ENCODE measurements around the gene CSRP3.
A peak's percentile ranks its signal among the peaks of the same experiment; 100 is the strongest.

CSRP3 gene

DNA sequence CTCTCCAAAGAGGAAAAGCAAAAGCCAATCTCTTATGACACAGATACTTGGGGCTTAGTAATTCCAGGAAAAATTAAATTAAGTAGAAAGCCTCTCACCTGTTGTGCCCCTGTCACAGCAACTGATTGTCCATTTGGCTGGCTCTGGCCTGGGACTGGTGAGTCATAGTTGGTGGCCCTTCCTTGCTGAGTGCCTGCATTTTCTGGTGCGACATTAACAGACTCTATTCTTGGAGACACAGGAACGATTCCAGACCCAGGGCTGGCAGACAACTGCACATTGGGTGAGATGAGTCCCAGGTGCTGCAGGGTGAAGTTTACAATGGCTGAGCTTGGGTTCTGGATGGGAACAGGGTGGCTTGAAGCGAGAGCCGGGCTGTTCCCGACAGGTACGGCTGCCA is 23.3 kb upstream of the CSRP3 start:
- no peak for DNase-seq

DNA sequence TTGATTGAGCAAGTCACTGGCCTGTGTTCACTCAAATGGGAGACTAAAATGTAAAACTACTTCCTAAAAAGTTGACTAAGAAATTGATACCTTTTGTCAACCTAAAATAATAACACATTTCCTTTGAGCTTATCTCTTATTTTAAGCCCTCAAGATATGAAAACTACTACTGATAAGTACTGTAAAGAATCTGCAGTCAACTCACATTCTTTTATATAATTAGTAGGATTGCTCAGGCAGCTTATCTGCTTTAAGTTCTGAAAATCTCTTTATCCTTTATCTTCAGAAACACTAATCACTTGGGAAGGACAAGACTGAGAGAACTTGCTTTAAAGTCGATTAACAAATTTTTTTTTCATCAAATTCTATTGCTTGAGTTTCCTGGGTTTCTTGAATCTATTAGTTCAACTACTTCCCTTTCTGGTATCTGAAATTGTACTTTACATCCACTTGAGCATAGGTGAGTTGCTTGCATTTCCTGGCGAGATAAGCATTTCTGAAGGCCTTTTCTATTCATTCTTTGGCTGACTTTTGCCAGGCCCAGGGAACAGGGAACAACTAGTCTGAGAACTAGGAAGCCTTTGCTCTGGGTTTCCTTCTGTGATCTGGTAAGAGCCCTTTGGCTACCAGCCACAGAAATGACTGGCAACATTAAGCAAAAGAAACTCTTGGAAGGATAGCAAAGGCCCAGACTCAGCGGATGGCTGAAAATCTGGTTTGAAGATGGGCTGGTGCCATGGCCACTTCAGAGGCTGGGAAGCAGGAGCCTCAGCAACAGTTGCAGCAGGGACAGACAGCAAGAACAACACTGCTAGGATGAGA is 19.3 kb upstream of the CSRP3 start:
- DNase-seq, result no peak

DNA sequence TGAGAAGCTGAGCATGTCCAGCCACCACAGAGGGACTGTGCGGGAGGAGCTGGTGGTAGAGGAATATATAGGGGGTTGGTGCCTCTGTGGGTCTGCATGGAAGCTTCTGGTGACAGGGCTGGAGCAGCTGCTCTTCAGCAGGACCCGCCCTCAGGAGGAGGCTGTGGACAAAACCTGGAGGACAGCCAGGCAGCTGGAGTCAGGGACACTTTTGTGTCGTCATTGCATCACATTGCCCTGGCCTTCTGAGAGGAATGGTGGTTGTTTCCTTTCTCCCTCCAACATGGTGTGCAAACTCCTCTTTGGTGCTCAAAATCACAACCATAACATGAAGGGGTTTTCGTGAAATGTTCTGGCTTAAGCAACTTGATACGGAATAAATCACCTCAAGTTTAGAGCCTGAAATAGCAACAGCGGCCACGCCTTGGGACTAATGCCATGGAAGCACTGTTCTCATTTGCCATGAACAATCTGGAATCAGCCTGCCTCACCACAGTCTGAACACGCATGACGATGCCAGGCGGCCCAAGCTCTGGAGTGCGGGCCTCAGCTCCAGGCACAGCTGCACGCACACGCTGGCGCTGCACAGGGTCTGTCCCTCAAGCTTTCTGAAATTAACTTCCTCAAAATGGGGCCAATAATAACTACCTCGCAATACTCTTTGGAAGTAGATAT is 17.1 kb upstream of the CSRP3 start:
- DNase-seq, result no peak

DNA sequence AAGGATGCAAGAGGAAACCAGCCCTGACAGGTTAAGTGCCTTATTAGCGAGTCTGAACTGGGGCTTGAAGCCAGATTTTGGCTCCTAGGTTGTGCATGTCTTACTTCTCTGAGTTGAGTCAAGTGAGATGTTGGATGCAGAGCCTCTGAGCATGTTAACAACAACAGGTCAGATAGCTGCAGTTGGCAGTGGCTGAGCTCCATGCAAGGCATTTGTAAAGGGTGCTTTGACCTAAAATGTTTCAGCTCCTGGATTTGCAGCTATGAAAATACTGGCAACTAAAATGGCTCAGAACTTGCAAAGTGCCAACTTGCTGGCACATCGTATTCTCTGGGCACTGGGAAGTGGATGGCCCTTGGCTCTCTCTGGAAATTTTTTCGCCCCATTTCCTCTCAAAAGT is 16.4 kb upstream of the CSRP3 start:
- DNase-seq, result no peak

DNA sequence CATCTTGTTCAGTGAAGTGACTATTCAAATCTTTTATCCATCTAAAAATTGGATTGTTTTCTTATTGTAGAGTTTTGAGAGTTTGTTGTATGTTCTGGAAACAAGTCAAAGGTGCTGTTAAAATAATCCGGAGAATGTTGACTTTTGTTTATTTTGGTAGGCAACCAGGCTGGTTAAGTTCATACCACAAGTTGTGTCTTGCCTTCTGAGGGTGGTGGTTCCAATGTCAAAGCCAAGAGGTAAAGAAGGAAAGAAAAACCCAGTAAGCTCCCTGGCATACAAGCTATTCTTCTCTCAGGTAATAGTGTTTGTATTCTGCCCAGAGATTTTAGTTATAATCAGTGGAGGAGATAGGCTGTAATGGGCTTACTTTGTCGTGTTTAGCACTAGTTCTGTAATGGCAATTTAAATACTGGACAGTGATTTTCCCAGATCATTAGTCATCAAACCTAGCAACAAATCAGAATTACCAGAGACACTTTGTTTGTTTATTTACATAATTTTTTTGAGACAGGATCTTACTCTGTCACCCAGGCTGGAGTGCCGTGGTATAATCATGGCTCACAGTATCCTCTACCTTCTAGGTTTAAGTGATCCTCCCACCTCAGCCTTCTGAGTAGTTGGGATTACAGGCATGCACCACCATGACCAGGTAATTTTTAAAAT is 15.1 kb upstream of the CSRP3 start:
- no peak for DNase-seq

DNA sequence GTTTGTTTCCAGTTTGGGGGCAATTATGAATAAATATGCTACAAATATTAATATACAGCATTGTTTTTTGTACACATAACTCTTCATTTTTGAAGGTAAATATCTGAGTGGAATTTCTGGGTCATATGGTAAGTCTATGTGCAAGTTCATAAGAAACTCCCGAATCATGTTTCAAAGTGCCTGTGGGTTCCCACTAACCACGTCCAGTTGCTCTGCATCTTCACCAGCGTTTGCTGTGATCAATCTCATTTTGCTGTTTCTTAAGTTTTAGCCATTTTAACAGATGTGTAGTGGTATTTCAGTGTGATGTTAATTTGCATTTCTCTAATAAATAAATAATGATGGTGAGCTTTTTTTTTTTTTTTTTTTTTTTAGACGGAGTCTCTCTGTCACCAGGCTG is 14.2 kb upstream of the CSRP3 start:
- DNase-seq, result no peak

DNA sequence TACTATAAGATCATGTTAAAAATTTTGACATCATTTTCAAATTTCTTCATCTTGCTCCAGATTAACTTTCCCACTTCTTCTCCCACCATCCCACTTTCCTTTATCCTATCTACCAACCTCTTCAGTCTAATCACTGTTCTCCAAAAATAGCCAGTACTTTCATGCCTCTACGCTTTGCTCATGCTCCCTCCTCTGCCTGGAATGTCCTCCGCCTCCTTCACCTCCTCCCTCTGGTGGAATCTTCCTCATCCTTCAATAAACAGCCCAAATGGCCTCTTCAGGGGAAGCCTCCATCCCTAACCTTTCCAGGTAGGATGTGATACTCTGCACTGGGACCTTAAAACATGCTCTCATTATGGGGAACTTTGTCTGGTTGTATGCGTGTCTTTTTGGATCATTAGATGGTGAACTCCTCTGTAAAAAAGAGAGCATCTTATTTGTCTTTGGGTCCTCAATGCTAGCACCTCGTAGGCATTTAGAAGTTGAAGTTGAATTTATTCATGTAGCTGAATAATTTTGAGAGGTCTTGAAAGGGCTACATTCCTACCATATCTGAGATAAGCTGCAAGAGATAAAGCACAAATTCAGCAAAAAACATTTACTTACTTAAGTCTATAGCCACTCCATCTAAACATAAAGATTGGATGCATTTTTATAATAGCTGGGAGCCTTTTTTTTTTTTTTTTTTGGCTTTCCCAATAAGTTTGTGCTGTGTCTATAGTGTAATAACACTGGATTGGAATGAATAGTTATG is 8.0 kb upstream of the CSRP3 start:
- no peak for DNase-seq

DNA sequence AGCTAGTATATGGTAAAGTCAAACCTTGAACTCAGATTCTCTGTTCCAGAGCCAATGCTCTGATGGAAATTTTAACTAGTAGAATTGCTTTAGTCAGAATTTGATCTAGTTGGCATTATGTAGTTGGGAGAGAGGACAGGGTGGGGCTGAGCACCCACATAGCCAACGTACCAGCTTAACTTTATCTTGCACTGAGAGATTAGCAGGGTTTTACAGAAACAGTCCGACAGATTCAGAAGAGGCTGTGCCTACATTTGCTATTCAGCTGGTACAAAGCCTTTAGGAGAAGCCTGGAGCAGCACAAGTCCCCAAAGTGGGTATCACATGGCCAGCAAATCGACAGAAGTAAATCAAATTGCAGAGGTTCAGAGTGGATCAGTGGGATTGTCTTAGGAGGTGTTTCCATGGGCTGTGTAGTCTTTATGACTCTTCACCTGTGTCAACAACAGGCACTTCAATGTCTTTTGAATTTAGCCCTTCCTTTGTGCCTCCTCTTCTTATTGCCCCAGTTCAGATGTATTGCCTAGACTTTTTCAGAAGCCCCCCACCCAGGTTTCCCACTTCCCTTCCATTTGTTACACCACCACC is 7.3 kb upstream of the CSRP3 start:
- no peak for DNase-seq

DNA sequence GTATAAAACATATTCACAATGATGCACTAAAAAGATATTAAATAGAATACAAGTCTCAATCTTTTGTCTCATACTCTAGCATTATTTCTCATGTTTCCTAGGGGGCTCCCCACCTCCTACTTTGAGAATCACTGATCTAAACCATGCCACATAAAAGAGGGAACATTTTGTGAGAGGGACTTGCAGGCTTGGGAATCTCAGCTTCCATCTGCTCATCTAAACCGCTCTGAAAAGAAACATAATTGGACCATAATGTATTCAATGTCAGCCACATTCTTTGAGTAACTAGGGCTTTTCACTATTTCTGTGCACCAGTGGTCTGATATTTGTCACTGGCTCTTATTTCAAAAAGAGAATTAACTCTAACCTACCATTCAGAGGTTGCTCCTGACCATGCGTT is 6.4 kb upstream of the CSRP3 start:
- DNase-seq, result no peak

DNA sequence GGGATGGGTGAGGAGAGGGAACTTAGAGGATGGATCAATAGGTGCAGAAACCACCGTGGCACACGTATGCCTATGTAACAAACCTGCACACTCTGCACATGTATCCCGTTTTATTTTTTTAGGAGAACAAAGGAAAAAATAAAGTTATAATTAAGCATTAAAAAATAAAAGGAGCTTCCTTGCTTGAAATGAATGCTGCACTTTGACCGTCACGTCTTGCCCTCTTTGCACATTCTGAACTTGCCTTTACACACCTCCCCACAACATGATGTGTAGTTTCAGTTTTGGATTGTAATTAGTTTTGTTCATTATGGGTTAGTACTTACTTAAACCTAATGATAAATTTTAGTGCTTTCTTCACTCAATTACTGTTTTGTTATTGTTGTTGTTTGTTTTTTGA is 3.1 kb upstream of the CSRP3 start:
- no peak for DNase-seq

DNA sequence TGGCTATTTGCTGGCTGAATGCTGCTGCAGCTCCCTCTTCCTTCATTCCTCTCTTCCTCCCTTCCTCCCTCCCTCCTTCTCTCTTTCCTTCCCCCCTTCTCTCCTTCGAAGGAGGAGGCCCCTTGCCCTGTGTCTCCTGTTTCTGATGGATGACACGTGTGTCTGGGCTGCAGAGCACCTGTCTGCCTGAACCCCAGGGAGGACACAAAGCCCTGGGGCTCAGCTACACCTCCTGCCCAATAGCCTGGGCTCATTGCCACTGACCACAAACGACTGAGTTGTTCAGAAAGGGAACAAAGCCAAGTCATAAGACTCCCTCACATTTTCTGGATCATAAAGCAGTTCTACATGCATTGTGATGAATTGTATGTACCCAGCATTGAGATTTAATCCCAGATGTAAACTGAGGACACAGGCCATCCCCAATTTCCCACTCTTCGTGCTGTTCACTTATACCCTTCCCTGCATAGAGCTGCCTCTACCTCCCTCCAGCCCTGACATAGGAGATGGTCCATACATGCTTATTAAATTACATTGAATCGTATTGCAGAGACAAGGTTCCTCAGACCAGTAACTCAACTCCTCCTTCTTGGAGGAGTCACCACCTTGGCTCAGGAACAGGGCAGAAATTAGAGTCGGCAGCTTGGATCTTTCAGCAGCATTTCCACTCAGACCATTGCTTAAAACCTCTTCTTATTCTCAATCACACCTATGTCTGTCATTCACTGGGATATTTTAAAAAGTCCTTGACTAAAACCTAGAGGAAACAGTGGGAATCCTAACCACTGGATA is 1.2 kb downstream of the CSRP3 start:
- DNase-seq, result peak; percentile 52

DNA sequence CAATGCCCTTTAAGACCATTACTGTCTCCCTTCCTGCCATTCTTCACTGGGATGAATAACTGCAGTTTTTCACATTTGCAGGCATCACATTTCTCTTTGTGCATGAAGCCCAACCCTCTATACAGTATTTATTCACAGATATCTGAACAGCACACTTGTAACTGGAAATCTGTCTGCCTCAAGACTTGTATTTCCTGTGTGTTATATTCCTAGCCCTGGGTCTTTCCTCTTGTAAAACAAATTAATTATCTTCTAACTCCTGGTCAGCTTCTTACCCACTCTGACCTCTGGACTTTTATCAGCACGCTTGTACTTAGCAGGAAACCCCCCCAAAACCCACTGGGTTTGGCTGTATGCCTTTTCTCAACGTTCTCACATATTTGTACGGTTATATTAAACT is 2.0 kb downstream of the CSRP3 start:
- DNase-seq, result no peak

DNA sequence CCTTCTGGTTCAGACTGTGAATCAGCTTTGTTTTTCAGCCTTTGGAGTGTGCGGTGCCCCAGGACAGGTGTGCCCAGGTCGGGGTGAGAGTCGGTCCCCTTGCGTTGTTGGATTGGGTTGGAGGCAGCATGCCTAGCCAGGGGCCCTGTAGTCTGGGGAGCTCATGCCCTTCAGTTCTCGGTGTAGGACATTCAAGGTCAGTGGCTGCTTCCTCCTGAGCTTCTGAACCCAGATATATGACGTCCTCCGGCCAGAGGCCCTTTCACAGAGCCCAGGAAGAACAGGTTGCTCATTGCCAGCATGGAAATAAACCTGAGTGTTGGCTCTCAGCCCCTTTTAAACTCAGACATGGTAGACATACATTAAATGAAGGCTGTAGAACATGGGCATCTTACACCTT is 2.7 kb downstream of the CSRP3 start:
- DNase-seq, result no peak

DNA sequence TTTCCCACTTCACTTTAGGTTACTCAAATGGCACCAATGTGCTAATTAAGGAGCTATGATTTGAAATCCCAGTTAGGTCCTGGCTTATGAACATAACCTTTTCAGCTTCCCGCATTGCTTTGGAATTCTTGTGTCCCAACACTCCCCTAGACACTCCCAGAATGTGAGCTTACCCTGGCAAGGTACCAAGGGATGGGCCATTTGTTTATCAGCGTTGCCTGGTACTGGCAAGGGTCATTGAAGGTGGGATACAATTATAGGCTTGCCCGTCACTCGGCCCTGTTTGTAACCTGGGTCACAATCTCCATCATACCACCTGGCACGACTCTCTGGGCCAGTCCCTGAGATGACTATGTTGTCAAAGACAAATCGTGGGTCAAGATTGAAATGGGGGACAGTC is 5.4 kb downstream of the CSRP3 start:
- no peak for DNase-seq

DNA sequence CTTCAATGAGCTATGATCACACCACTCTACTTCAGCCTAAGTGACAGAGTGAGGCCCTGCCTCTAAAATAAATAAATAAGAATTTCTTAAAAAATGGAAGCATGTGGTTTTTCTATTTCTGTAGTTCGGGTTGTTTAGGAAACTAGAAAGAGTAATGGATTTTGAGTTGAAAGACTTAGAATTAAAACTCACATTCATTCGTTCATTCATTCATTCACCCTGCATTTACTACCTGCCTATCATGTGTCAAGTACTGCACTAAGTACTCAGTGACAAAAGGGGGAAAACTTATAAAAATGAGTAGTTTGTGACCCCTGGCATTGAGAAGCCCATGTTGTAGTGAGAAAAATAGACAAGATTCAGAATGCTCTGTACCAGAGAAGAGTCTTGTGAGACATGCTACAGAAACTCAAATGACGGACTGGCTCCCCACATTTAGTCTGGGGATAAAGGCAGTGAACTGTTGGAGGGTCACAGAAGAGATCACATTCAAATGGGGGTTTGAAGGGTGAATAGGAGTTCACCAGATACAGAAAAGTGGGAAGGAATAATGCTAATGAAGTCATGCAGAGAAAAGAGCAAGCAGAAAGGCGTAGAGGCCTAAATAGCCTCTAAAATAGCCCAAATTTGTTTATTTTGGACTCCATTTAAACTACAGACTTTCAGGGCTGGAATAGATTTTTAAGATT is 7.0 kb downstream of the CSRP3 start:
- DNase-seq, result no peak

DNA sequence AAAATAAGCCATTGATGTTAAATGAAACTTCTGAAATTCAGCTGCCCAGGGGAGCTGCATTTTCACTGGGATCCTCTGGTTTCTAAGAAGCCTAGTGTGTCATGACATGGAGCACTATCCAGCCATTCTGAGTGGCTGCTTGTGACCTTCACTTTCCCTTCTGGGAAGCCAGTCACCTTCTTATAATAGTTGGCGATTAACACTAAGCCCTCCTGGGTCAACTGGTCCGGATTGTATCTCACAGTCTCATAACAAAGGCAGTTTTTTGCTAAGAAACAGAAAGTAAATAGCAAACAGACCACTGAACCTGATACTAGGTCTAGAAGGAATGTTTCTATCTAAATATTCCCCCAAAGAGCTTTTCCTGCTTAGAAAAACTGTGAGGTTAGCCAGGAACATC is 7.9 kb downstream of the CSRP3 start:
- no peak for DNase-seq

DNA sequence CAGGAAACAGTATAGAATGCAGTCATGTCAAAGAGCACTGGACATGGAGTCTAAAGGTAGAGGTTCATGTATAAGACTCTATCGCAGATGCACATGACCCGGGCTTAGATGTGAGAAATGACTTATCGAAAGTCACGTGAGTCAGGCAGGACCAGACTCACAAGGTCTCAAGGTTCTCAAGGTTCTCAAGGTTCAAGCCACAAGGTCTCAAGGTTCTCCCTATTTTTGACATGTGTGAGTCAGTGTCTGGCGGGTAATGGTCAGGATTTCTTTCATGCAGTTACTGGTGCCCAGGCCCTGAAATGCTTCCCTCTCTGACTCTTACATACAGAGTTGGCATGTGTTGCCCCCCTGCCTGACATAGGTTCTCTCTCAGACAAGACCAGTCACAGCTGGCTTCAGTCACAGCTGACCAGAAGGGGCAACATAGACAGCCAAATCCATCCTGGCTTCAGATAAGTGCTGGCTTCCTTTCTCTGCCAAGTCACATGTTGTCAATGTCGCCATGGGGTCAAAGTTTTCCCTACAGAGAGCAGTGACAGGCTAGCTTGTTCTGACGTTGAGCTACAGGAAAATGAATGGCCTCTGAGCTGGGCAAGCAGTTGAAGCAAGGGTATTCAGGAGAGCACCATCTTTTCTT is 10.1 kb downstream of the CSRP3 start:
- no peak for DNase-seq

DNA sequence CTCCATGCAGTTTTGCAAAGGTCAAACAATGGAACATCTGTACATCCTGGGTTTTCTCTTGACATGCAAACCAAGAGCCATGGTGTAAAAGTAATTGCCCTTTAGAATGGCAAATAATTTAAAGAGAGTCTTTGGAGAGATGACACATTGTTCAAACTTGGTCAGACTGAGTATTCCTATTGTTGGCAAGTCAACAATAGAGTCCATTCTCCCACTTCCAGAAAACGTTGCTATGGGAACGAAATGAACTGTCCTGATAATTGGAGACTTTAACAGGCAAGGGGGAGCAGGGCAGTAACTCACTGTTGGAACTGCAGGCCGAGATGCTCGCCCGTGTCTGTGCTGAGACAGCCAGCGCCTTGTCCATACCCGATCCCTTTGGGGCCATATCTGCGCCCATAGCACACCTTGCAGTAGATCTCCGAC is 13.9 kb downstream of the CSRP3 start:
- no peak for DNase-seq

DNA sequence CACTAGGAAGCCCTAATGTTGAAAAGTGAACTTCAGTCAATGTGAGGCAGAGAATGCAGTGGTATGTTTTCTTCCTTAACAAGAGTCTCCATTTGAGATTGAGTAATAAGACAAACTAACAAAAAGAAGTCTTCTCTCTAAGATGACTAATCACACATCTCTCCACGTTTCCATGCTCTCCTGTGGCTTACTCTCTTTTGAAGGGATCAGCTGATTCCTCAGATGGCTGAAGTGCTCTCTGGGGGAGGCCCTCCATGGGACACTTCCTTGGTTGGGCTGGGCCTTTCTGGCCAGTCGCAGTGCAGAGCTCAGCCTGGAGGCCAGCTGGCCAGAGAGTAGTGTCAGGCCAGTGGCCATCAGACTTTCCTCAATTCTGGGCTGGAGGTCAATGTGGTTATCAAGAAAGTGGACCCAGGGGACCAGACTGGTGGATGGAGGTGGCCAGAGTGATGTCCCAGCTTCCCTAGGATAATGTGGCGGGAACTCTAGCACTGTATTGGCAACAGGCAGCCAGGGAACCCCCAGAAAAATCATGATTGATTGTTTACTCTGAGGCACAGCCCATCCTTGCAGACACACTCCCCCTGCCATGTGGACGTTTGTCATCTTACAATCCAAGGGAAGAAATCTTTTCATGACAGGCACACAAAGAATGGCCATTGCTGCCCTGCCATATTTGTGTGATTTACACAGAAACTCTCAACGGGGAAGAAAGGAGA is 14.5 kb downstream of the CSRP3 start:
- no peak for DNase-seq

DNA sequence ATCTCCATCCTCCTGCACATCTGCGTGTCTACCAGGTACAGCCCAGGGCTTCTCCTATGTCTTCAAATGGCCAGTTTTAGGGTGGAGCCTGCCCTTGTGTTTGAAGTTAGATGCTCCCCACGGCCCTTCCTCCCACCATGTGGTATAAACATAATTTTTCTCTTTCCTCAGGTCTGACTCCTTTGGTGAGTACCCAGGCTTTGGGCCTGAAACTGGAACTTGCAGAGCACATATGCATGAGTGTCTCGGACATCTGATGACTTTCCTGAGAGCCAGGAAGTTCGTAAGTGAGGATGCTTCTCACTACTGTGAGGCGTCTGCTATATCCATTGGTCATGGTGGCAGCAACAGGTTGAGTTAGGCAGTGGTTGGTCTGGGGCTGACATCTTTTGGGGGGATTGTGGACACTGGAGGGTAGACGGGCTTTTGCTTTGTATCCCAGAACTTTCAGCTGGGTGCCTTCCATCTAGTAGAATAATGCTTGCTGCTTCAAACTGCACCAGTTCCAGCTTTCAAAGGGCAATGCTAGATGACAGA is 16.2 kb downstream of the CSRP3 start:
- DNase-seq, result no peak
